HepG2 (cell line): Measurements from ENCODE around the gene STARD10. TPM values are rescaled to one million over a fixed set of nuclear protein-coding genes. Genes with fewer than 3 reads are reported as not detected.

Experiments
- CHD2 ChIP-seq: IDR thresholded peaks from 2 replicates; pipeline ENCODE4 v1.6.1; 2011; ENCODE audit warnings: low read depth, low read length, improper control_type of control experiment
- DMAP1 ChIP-seq: IDR thresholded peaks from 2 replicates; pipeline ENCODE4 v1.6.1; 2016
- ETV6 ChIP-seq: sonication (generic); formaldehyde crosslinking; conservative IDR thresholded peaks from 2 replicates; pipeline ENCODE4 v1.4.0; 2020; ENCODE audit warnings: missing genetic modification reagents
- FOXA3 ChIP-seq: IDR thresholded peaks from 2 replicates; pipeline ENCODE4 v1.6.1; 2016; ENCODE audit warnings: missing genetic modification reagents, missing compliant biosample characterization
- IRX3 ChIP-seq: sonication (generic); formaldehyde crosslinking; IDR thresholded peaks from 2 replicates; pipeline ENCODE4 v1.8.1; 2023; ENCODE audit warnings: mild to moderate bottlenecking, low read depth, missing genetic modification reagents, borderline replicate concordance
- MIER3 ChIP-seq: IDR thresholded peaks from 2 replicates; pipeline ENCODE4 v1.6.1; 2016; ENCODE audit warnings: missing compliant biosample characterization, borderline replicate concordance
- MTF1 ChIP-seq: sonication (generic); formaldehyde crosslinking; IDR thresholded peaks from 2 replicates; pipeline ENCODE4 v1.5.0; 2020; ENCODE audit warnings: missing genetic modification reagents
- NPAS2 ChIP-seq: sonication (generic); formaldehyde crosslinking; IDR thresholded peaks from 2 replicates; pipeline ENCODE4 v1.8.0; 2022; ENCODE audit warnings: mild to moderate bottlenecking, missing genetic modification reagents, borderline replicate concordance
- POLR2G ChIP-seq: fragments of 200-400 bp; formaldehyde crosslinking; IDR thresholded peaks from 2 replicates; pipeline ENCODE4 v1.6.1; 2018; ENCODE audit warnings: mild to moderate bottlenecking, low read depth, low read length, moderate library complexity
- PPARG ChIP-seq: conservative IDR thresholded peaks from 2 replicates; pipeline ENCODE4 v1.6.1; 2016; ENCODE audit warnings: missing biosample characterization, missing genetic modification reagents
- RFX5 ChIP-seq: IDR thresholded peaks from 2 replicates; pipeline ENCODE4 v1.6.1; 2011; ENCODE audit warnings: low read depth, low read length, improper control_type of control experiment
- SETDB1 ChIP-seq: sonication (generic); formaldehyde crosslinking; IDR thresholded peaks from 2 replicates; pipeline ENCODE4 v1.5.1; 2020; ENCODE audit warnings: missing genetic modification reagents, mild to moderate bottlenecking, borderline replicate concordance
- SMAD9 ChIP-seq: sonication (generic); formaldehyde crosslinking; IDR thresholded peaks from 2 replicates; pipeline ENCODE4 v1.5.1; 2020; ENCODE audit warnings: mild to moderate bottlenecking, missing genetic modification reagents
- SRSF1 ChIP-seq: fragments of 200-400 bp; formaldehyde crosslinking; optimal IDR thresholded peaks from 2 replicates; pipeline ENCODE3; 2017; ENCODE audit warnings: mild to moderate bottlenecking, low read depth, low read length, moderate library complexity
- ZKSCAN5 ChIP-seq: sonication (generic); formaldehyde crosslinking; IDR thresholded peaks from 2 replicates; pipeline ENCODE4 v1.5.1; 2020; ENCODE audit warnings: mild to moderate bottlenecking, missing genetic modification reagents
- ZNF230 ChIP-seq: sonication (generic); formaldehyde crosslinking; IDR thresholded peaks from 2 replicates; pipeline ENCODE4 v1.4.0; 2020; ENCODE audit warnings: mild to moderate bottlenecking, missing genetic modification reagents
- ZNF335 ChIP-seq: sonication (generic); formaldehyde crosslinking; IDR thresholded peaks from 2 replicates; pipeline ENCODE4 v1.4.0; 2020; ENCODE audit warnings: missing genetic modification reagents
- ZNF543 ChIP-seq: sonication (generic); formaldehyde crosslinking; IDR thresholded peaks from 2 replicates; pipeline ENCODE4 v1.4.0; 2020; ENCODE audit warnings: mild to moderate bottlenecking, missing genetic modification reagents
- ZNF569 ChIP-seq: sonication (generic); formaldehyde crosslinking; IDR thresholded peaks from 2 replicates; pipeline ENCODE4 v1.5.0; 2020; ENCODE audit warnings: mild to moderate bottlenecking, missing genetic modification reagents, moderate library complexity, borderline replicate concordance
- ZNF572 ChIP-seq: sonication (generic); formaldehyde crosslinking; IDR thresholded peaks from 2 replicates; pipeline ENCODE4 v1.5.1; 2020; ENCODE audit warnings: mild to moderate bottlenecking, missing genetic modification reagents
- ZNF878 ChIP-seq: sonication (generic); formaldehyde crosslinking; IDR thresholded peaks from 2 replicates; pipeline ENCODE4 v1.8.1; 2023; ENCODE audit warnings: mild to moderate bottlenecking, missing genetic modification reagents, moderate library complexity
- ZNF883 ChIP-seq: sonication (generic); formaldehyde crosslinking; IDR thresholded peaks from 2 replicates; pipeline ENCODE4 v1.5.1; 2020; ENCODE audit warnings: mild to moderate bottlenecking, missing genetic modification reagents; ENCODE audit errors: not compliant biosample characterization
- polyA plus RNA-seq, 8 experiments: library from polyadenylated mRNA; depleted of rRNA in 3 of 8; stranded (reverse) in 7 of 8; unstranded in 1 of 8; fragments of >200 nt; fragmentation: Illumina TruSeq in 4 of 8; extraction: Trizol in 4 of 8; gene quantifications; 2 replicates each; pipeline versions ENCODE4 v1.2.1 to v1.2.3, GENCODE V29; 2011 to 2016; ENCODE audit warnings: low read depth in 4 of 8, missing spikeins in 1 of 8, mixed read lengths in 1 of 8; ENCODE audit not compliant: insufficient read depth in 1 of 8
- total RNA-seq, 5 experiments: library from RNA; depleted of rRNA; stranded (reverse); fragments of >200 nt; fragmentation: Illumina TruSeq; extraction: Trizol; gene quantifications; 2 replicates each; pipeline ENCODE4 v1.2.3, GENCODE V29; 2016; ENCODE audit warnings: low read depth in 1 of 5
- TF ChIP-seq, protein P1 (sequence below): sonication (generic); formaldehyde crosslinking; IDR thresholded peaks from 2 replicates; pipeline ENCODE4 v1.5.0; 2020; ENCODE audit warnings: mild to moderate bottlenecking, missing genetic modification reagents
- TF ChIP-seq, protein P2 (sequence below): IDR thresholded peaks from 2 replicates; pipeline ENCODE4 v1.6.1; 2012; ENCODE audit warnings: inconsistent platforms
- TF ChIP-seq, protein P3 (sequence below): IDR thresholded peaks from 2 replicates; pipeline ENCODE4 v1.6.1; 2016; ENCODE audit warnings: mild to moderate bottlenecking
- TF ChIP-seq, protein P4 (sequence below): sonication (generic); formaldehyde crosslinking; IDR thresholded peaks from 2 replicates; pipeline ENCODE4 v1.8.1; 2023; ENCODE audit warnings: mild to moderate bottlenecking, missing genetic modification reagents, borderline replicate concordance
- TF ChIP-seq, protein P5 (sequence below): sonication (generic); formaldehyde crosslinking; IDR thresholded peaks from 2 replicates; pipeline ENCODE4 v1.5.0; 2020; ENCODE audit warnings: mild to moderate bottlenecking, low read depth, missing genetic modification reagents, borderline replicate concordance

Gene STARD10
- total and polyA plus RNA-seq, 2 of the 13 experiments (the other 11 are each of a cell fraction or from before 2014, with no cell fraction given) = 260 to 341 TPM

DNA sequence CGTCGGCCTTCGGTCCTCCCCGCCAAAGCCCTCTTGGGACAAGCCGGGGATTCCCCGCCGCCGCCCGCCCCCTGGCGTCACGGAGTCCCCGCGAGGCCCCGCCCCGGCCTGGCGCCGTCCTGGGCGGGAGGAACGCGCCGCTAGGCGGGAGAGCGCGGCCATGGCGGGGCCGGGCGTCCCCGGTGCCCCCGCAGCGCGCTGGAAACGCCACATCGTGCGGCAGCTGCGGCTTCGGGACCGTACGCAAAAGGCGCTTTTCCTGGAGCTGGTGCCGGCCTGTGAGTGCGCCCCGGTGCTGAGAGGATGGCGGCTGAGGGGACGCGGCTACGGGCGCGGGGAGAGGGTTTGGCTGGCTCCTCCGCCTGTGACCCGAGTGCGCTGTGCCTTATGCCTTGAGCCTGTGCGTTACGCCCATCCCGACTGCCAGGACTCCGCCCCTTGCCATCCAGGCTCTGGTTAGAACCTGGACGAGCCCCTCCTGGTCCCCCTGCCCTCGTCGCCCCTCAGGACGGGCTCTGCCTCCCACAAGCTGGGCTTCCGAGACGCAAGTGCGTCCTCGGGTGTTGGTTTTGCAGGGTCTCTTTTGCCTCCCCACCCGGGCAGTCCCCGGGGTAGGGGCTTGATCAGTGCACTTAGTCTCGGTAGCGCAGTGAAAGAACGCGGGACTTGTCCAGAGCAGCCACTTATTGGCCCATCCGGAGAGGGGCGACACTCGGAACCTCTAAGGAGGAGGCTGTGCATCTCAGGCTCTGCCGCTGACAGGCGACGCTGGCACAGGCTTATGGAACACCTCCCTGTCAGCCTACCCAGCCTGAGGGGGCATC is 20.7 kb upstream of the STARD10 start, which contains the start of gene ATG16L2 (continued):
- TF ChIP-seq, protein P1, sequence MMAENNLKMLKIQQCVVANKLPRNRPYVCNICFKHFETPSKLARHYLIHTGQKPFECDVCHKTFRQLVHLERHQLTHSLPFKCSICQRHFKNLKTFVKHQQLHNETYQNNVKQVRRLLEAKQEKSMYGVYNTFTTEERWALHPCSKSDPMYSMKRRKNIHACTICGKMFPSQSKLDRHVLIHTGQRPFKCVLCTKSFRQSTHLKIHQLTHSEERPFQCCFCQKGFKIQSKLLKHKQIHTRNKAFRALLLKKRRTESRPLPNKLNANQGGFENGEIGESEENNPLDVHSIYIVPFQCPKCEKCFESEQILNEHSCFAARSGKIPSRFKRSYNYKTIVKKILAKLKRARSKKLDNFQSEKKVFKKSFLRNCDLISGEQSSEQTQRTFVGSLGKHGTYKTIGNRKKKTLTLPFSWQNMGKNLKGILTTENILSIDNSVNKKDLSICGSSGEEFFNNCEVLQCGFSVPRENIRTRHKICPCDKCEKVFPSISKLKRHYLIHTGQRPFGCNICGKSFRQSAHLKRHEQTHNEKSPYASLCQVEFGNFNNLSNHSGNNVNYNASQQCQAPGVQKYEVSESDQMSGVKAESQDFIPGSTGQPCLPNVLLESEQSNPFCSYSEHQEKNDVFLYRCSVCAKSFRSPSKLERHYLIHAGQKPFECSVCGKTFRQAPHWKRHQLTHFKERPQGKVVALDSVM = no peak
- TF ChIP-seq ETV6 (CRISPR knock-in tag) (no peak; the same call in 1 of the 2 replicates), ZNF572 (CRISPR knock-in tag) (0 out of 2 replicates have a peak, but pooled peaks have one; percentile 16), PPARG (CRISPR knock-in tag) (no peak), ZNF878 (no peak), NPAS2 (CRISPR knock-in tag) (no peak), IRX3 (CRISPR knock-in tag) (no peak), SETDB1 (CRISPR knock-in tag) (no peak), CHD2 (peak; percentile 29; the same call in 1 of the 2 replicates), DMAP1 (CRISPR knock-in tag) (no peak; the same call in 1 of the 2 replicates), POLR2G (peak; percentile 67; the same call in 1 of the 2 replicates), MTF1 (CRISPR knock-in tag) (no peak), SMAD9 (CRISPR knock-in tag) (peak; percentile 28; the same call in 1 of the 2 replicates), ZNF543 (peak; percentile 30; the same call in 1 of the 2 replicates), ZNF569 (CRISPR knock-in tag) (no peak), ZNF883 (CRISPR knock-in tag) (peak; percentile 16), FOXA3 (CRISPR knock-in tag) (no peak), ZNF230 (CRISPR knock-in tag) (no peak), RFX5 (no peak), ZKSCAN5 (CRISPR knock-in tag) (no peak), ZNF335 (CRISPR knock-in tag) (no peak), SRSF1 (no peak), MIER3 (CRISPR knock-in tag) (no peak; the same call in 1 of the 2 replicates)
- TF ChIP-seq, protein P2, sequence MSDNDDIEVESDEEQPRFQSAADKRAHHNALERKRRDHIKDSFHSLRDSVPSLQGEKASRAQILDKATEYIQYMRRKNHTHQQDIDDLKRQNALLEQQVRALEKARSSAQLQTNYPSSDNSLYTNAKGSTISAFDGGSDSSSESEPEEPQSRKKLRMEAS = peak; percentile 13
- TF ChIP-seq, protein P3, sequence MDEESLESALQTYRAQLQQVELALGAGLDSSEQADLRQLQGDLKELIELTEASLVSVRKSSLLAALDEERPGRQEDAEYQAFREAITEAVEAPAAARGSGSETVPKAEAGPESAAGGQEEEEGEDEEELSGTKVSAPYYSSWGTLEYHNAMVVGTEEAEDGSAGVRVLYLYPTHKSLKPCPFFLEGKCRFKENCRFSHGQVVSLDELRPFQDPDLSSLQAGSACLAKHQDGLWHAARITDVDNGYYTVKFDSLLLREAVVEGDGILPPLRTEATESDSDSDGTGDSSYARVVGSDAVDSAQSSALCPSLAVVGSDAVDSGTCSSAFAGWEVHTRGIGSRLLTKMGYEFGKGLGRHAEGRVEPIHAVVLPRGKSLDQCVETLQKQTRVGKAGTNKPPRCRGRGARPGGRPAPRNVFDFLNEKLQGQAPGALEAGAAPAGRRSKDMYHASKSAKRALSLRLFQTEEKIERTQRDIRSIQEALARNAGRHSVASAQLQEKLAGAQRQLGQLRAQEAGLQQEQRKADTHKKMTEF = no peak
- TF ChIP-seq, protein P4, sequence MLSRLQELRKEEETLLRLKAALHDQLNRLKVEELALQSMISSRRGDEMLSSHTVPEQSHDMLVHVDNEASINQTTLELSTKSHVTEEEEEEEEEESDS (CRISPR knock-in tag) = no peak
- TF ChIP-seq, protein P5, sequence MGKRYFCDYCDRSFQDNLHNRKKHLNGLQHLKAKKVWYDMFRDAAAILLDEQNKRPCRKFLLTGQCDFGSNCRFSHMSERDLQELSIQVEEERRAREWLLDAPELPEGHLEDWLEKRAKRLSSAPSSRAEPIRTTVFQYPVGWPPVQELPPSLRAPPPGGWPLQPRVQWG (CRISPR knock-in tag) = no peak
